Neuronal stem cell (in vitro differentiated cells): ENCODE data around the gene OR10P1.

Experiments
- DNase-seq: peaks from one replicate; pipeline ENCODE4 v3.0.0-alpha.2; 2013; ENCODE audit warnings: low spot score
- H2AFZ ChIP-seq: one replicate; pipeline ENCODE4 v1.6.1; 2013; ENCODE audit warnings: mild to moderate bottlenecking, low read length, inconsistent platforms
- H2AK5ac ChIP-seq: 2 replicates; pipeline ENCODE4 v1.6.1; 2013; ENCODE audit warnings: low read depth, mild to moderate bottlenecking, inconsistent platforms, low read length, moderate library complexity, mixed read lengths
- H2BK120ac ChIP-seq: 2 replicates; pipeline ENCODE4 v1.6.1; 2013; ENCODE audit warnings: low read depth, mild to moderate bottlenecking, inconsistent platforms, low read length, moderate library complexity, mixed read lengths
- H2BK12ac ChIP-seq: one replicate; pipeline ENCODE4 v1.6.1; 2013; ENCODE audit warnings: low read length, inconsistent platforms
- H2BK15ac ChIP-seq: 2 replicates; pipeline ENCODE4 v1.6.1; 2013; ENCODE audit warnings: mild to moderate bottlenecking, low read length, inconsistent platforms, mixed read lengths
- H2BK5ac ChIP-seq: one replicate; pipeline ENCODE4 v1.6.1; 2013; ENCODE audit warnings: inconsistent platforms, mild to moderate bottlenecking, low read length, moderate library complexity
- H3K14ac ChIP-seq: one replicate; pipeline ENCODE4 v1.6.1; 2013; ENCODE audit warnings: low read length, inconsistent platforms
- H3K18ac ChIP-seq: 2 replicates; pipeline ENCODE4 v1.6.1; 2013; ENCODE audit warnings: low read length, inconsistent platforms
- H3K23ac ChIP-seq: 2 replicates; pipeline ENCODE4 v1.6.1; 2013; ENCODE audit warnings: low read depth, mild to moderate bottlenecking, mixed read lengths, low read length, inconsistent platforms; ENCODE audit not compliant: poor library complexity
- H3K27ac ChIP-seq: replicated peaks from 3 replicates; pipeline ENCODE4 v1.5.1; 2013; ENCODE audit warnings: low read length, inconsistent platforms
- H3K27me3 ChIP-seq, 3 experiments: 2 replicates each; pipeline ENCODE4 v1.6.1; 2013; ENCODE audit warnings: low read length in 3 of 3, mild to moderate bottlenecking in 2 of 3, inconsistent platforms in 1 of 3, low read depth in 1 of 3, mixed read lengths in 1 of 3, moderate library complexity in 1 of 3; ENCODE audit not compliant: control insufficient read depth in 3 of 3, insufficient read depth in 3 of 3
- H3K36me3 ChIP-seq, 2 donors: replicated peaks in 1 of 2; 2 replicates each; pipeline ENCODE4 v1.6.1; 2013; ENCODE audit warnings: low read length in 2 of 2; ENCODE audit not compliant: control insufficient read depth in 2 of 2, insufficient read depth in 2 of 2
- H3K4ac ChIP-seq: 2 replicates; pipeline ENCODE4 v1.6.1; 2013; ENCODE audit warnings: inconsistent platforms, mild to moderate bottlenecking, low read length, moderate library complexity
- H3K4me1 ChIP-seq, 2 donors: 1 replicate in 1 of 2; 2 replicates in 1 of 2; pipeline ENCODE4 v1.6.1; 2013; ENCODE audit warnings: low read length in 2 of 2, low read depth in 1 of 2; ENCODE audit not compliant: control insufficient read depth in 2 of 2, insufficient read depth in 1 of 2
- H3K4me2 ChIP-seq: one replicate; pipeline ENCODE4 v1.6.1; 2013; ENCODE audit warnings: mild to moderate bottlenecking, low read length, inconsistent platforms; ENCODE audit not compliant: insufficient read depth, poor library complexity, severe bottlenecking
- H3K4me3 ChIP-seq, 2 donors: 2 replicates each; pipeline ENCODE4 v1.5.1; 2013; ENCODE audit warnings: low read length in 2 of 2, mild to moderate bottlenecking in 2 of 2, inconsistent platforms in 1 of 2, moderate library complexity in 1 of 2
- H3K79me1 ChIP-seq: one replicate; pipeline ENCODE4 v1.6.1; 2013; ENCODE audit warnings: low read depth, mild to moderate bottlenecking, inconsistent platforms, low read length, moderate library complexity
- H3K9ac ChIP-seq: one replicate; pipeline ENCODE4 v1.6.1; 2013; ENCODE audit warnings: mild to moderate bottlenecking, low read depth, low read length, inconsistent platforms; ENCODE audit not compliant: poor library complexity
- H3K9me3 ChIP-seq, 2 donors: replicated peaks in 1 of 2; 2 replicates each; pipeline versions ENCODE3 to v1.6.1; 2013; ENCODE audit warnings: low read length in 2 of 2, mild to moderate bottlenecking in 2 of 2, inconsistent platforms in 1 of 2, low read depth in 1 of 2, mixed read lengths in 1 of 2, moderate library complexity in 1 of 2; ENCODE audit not compliant: control insufficient read depth in 2 of 2, insufficient read depth in 1 of 2
- H4K8ac ChIP-seq: one replicate; pipeline ENCODE4 v1.6.1; 2013; ENCODE audit warnings: low read depth, mild to moderate bottlenecking, inconsistent platforms, low read length, moderate library complexity
- H4K91ac ChIP-seq: one replicate; pipeline ENCODE4 v1.6.1; 2013; ENCODE audit warnings: low read length, low read depth, mild to moderate bottlenecking, inconsistent platforms; ENCODE audit not compliant: poor library complexity
- WGBS, 2 donors: extraction: QIAGEN DNeasy Blood & Tissue Kit; methylation state at CpG; one replicate each; pipeline ENCODE4 v1.1.7; 2013; ENCODE audit warnings: missing lambda C conversion rate in 2 of 2, mixed read lengths in 1 of 2; ENCODE audit not compliant: insufficient read length in 2 of 2, insufficient replicate concordance in 1 of 2; ENCODE audit errors: extremely low coverage in 2 of 2; 5-methylcytosine and 5-hydroxymethylcytosine counted together

Gene OR10P1

GRCh38 chr12:55626154-55626553 lies 10.5 kb upstream of the OR10P1 start:
- Histone ChIP-seq H4K91ac (no peak overlapping the region), H2AFZ (no peak overlapping the region), H3K36me3 (no peaks in the 10 kb centered on the region), H3K4me1 (no peaks in the 10 kb centered on the region), H4K8ac (no peak overlapping the region), H3K14ac (no peak overlapping the region), H3K27me3 (peaks cover 0 to 4% (median 0%) of the 10 kb centered on the region in 3 experiments), H3K9ac (no peak overlapping the region), H3K79me1 (no peaks in the 10 kb centered on the region), H3K4me3 (no peak overlapping the region), H2AK5ac (no peak overlapping the region), H2BK120ac (no peak overlapping the region), H3K9me3 (no peaks in the 10 kb centered on the region), H2BK12ac (no peak overlapping the region), H3K4ac (no peak overlapping the region), H3K18ac (no peak overlapping the region), H3K23ac (no peak overlapping the region), H3K27ac (no peak overlapping the region), H3K4me2 (no peak overlapping the region), H2BK15ac (no peak overlapping the region), H2BK5ac (no peak overlapping the region)
- no CpG with 5 or more reads among the region's 4 CpGs for WGBS, 2 donors
- DNase-seq, result no peak

- no peak overlapping the region for H2BK5ac ChIP-seq
- no peak overlapping the region for H2BK12ac ChIP-seq
- no peak overlapping the region for H2AK5ac ChIP-seq
- H3K18ac ChIP-seq, result no peak overlapping the region
- peaks cover 0 to 17% (median 0%) of the 10 kb centered on the region in 3 experiments for H3K27me3 ChIP-seq
- no peak overlapping the region for H3K4me2 ChIP-seq
- no peak overlapping the region for H3K4me3 ChIP-seq
- no peak overlapping the region for H2BK15ac ChIP-seq
- no peak overlapping the region for H3K14ac ChIP-seq
- no peaks in the 10 kb centered on the region for H3K4me1 ChIP-seq
- H3K9ac ChIP-seq, result no peak overlapping the region
- no CpG with 5 or more reads among the region's 3 CpGs for WGBS, 2 donors
- no peak overlapping the region for H3K27ac ChIP-seq
- H2BK120ac ChIP-seq, result no peak overlapping the region
- H3K4ac ChIP-seq, result no peak overlapping the region
- H2AFZ ChIP-seq, result no peak overlapping the region
- H3K23ac ChIP-seq, result no peak overlapping the region
- no peaks in the 10 kb centered on the region for H3K79me1 ChIP-seq
- no peaks in the 10 kb centered on the region for H3K36me3 ChIP-seq
- H4K91ac ChIP-seq, result no peak overlapping the region
- no peak overlapping the region for H4K8ac ChIP-seq
- no peaks in the 10 kb centered on the region for H3K9me3 ChIP-seq
- DNase-seq, result no peak
Measured at GRCh38 chr12:55629058-55629841, 7.4 kb upstream of the OR10P1 start.

GRCh38 chr12:55631056-55631455 lies 5.6 kb upstream of the OR10P1 start:
- H3K4ac ChIP-seq, result no peak overlapping the region
- no peak for DNase-seq
- no peak overlapping the region for H2BK120ac ChIP-seq
- H3K23ac ChIP-seq, result no peak overlapping the region
- WGBS, 2 donors, result no CpG with 5 or more reads among the region's 1 CpG
- H2BK5ac ChIP-seq, result no peak overlapping the region
- H4K8ac ChIP-seq, result no peak overlapping the region
- no peak overlapping the region for H2BK15ac ChIP-seq
- H3K4me3 ChIP-seq, result no peak overlapping the region
- H3K18ac ChIP-seq, result no peak overlapping the region
- H2AK5ac ChIP-seq, result no peak overlapping the region
- no peaks in the 10 kb centered on the region for H3K36me3 ChIP-seq
- H2BK12ac ChIP-seq, result no peak overlapping the region
- H2AFZ ChIP-seq, result no peak overlapping the region
- no peaks in the 10 kb centered on the region for H3K4me1 ChIP-seq
- H3K79me1 ChIP-seq, result no peaks in the 10 kb centered on the region
- H3K9me3 ChIP-seq, result no peaks in the 10 kb centered on the region
- no peak overlapping the region for H3K14ac ChIP-seq
- H3K4me2 ChIP-seq, result no peak overlapping the region
- H3K9ac ChIP-seq, result no peak overlapping the region
- H3K27me3 ChIP-seq, result peaks cover 0 to 17% (median 0%) of the 10 kb centered on the region in 3 experiments
- H4K91ac ChIP-seq, result no peak overlapping the region
- H3K27ac ChIP-seq, result no peak overlapping the region

GRCh38 chr12:55631733-55632132 lies 5.0 kb upstream of the OR10P1 start:
- Histone ChIP-seq H2BK15ac (no peak overlapping the region), H3K4me3 (no peak overlapping the region), H3K36me3 (no peaks in the 10 kb centered on the region), H3K9me3 (no peaks in the 10 kb centered on the region), H3K4me2 (no peak overlapping the region), H3K4ac (no peak overlapping the region), H2BK12ac (no peak overlapping the region), H3K27me3 (peaks cover 0 to 17% (median 0%) of the 10 kb centered on the region in 3 experiments), H3K18ac (no peak overlapping the region), H3K23ac (no peak overlapping the region), H4K8ac (no peak overlapping the region), H4K91ac (no peak overlapping the region), H3K4me1 (no peaks in the 10 kb centered on the region), H3K9ac (no peak overlapping the region), H2BK5ac (no peak overlapping the region), H3K27ac (no peak overlapping the region), H2AFZ (no peak overlapping the region), H3K14ac (no peak overlapping the region), H3K79me1 (no peaks in the 10 kb centered on the region), H2AK5ac (no peak overlapping the region), H2BK120ac (no peak overlapping the region)
- no CpG with 5 or more reads among the region's 5 CpGs for WGBS, 2 donors
- no peak for DNase-seq
